ENCODE data around the gene ERICH4. TPM values are rescaled to one million over a fixed set of nuclear protein-coding genes. Genes with fewer than 3 reads are reported as not detected.
A peak's percentile ranks its signal among the peaks of the same experiment; 100 is the strongest.

ERICH4 gene
- total and polyA plus RNA-seq, 2 of the 13 experiments (the other 11 are each of a cell fraction or from before 2014, with no cell fraction given), result 0.40 to 0.64 TPM

GRCh38 chr19:41431426-41432386, 11.2 kb upstream of the ERICH4 start (continued):
- TF ChIP-seq, protein P1, sequence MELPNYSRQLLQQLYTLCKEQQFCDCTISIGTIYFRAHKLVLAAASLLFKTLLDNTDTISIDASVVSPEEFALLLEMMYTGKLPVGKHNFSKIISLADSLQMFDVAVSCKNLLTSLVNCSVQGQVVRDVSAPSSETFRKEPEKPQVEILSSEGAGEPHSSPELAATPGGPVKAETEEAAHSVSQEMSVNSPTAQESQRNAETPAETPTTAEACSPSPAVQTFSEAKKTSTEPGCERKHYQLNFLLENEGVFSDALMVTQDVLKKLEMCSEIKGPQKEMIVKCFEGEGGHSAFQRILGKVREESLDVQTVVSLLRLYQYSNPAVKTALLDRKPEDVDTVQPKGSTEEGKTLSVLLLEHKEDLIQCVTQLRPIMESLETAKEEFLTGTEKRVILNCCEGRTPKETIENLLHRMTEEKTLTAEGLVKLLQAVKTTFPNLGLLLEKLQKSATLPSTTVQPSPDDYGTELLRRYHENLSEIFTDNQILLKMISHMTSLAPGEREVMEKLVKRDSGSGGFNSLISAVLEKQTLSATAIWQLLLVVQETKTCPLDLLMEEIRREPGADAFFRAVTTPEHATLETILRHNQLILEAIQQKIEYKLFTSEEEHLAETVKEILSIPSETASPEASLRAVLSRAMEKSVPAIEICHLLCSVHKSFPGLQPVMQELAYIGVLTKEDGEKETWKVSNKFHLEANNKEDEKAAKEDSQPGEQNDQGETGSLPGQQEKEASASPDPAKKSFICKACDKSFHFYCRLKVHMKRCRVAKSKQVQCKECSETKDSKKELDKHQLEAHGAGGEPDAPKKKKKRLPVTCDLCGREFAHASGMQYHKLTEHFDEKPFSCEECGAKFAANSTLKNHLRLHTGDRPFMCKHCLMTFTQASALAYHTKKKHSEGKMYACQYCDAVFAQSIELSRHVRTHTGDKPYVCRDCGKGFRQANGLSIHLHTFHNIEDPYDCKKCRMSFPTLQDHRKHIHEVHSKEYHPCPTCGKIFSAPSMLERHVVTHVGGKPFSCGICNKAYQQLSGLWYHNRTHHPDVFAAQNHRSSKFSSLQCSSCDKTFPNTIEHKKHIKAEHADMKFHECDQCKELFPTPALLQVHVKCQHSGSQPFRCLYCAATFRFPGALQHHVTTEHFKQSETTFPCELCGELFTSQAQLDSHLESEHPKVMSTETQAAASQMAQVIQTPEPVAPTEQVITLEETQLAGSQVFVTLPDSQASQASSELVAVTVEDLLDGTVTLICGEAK (IDR thresholded peaks at IDR 0.05), result no peak
- TF ChIP-seq, protein P1 (CRISPR knock-in tag; IDR thresholded peaks at IDR 0.05), result no peak
- TF ChIP-seq SMC3 (IDR thresholded peaks at IDR 0.05; ENCODE audit: low read length) (no peak; the same call in 1 of the 2 replicates), ZC3H4 (CRISPR knock-in tag; IDR thresholded peaks at IDR 0.05; ENCODE audit: borderline replicate concordance) (no peak), ZNF446 (CRISPR knock-in tag; IDR thresholded peaks at IDR 0.05) (no peak), ZNF180 (CRISPR knock-in tag; IDR thresholded peaks at IDR 0.05; ENCODE audit: borderline replicate concordance, low read depth) (no peak), SRSF9 (IDR thresholded peaks at IDR 0.05; ENCODE audit: borderline replicate concordance, insufficient read depth, low read depth, low read length, poor library complexity, severe bottlenecking) (no peak), ZNF230 (CRISPR knock-in tag; IDR thresholded peaks at IDR 0.05) (no peak), TRIM24 (CRISPR knock-in tag; IDR thresholded peaks at IDR 0.05) (no peak), DPF2 (CRISPR knock-in tag; IDR thresholded peaks at IDR 0.05; ENCODE audit: borderline replicate concordance, low read depth) (no peak), CREM (IDR thresholded peaks at IDR 0.05) (no peak), CREM (CRISPR knock-in tag; IDR thresholded peaks at IDR 0.05) (no peak), STAG1 (CRISPR knock-in tag; IDR thresholded peaks at IDR 0.05) (peak; percentile 57), ZNF382 (CRISPR knock-in tag; IDR thresholded peaks at IDR 0.05; ENCODE audit: borderline replicate concordance) (no peak)
- TF ChIP-seq, protein P2, sequence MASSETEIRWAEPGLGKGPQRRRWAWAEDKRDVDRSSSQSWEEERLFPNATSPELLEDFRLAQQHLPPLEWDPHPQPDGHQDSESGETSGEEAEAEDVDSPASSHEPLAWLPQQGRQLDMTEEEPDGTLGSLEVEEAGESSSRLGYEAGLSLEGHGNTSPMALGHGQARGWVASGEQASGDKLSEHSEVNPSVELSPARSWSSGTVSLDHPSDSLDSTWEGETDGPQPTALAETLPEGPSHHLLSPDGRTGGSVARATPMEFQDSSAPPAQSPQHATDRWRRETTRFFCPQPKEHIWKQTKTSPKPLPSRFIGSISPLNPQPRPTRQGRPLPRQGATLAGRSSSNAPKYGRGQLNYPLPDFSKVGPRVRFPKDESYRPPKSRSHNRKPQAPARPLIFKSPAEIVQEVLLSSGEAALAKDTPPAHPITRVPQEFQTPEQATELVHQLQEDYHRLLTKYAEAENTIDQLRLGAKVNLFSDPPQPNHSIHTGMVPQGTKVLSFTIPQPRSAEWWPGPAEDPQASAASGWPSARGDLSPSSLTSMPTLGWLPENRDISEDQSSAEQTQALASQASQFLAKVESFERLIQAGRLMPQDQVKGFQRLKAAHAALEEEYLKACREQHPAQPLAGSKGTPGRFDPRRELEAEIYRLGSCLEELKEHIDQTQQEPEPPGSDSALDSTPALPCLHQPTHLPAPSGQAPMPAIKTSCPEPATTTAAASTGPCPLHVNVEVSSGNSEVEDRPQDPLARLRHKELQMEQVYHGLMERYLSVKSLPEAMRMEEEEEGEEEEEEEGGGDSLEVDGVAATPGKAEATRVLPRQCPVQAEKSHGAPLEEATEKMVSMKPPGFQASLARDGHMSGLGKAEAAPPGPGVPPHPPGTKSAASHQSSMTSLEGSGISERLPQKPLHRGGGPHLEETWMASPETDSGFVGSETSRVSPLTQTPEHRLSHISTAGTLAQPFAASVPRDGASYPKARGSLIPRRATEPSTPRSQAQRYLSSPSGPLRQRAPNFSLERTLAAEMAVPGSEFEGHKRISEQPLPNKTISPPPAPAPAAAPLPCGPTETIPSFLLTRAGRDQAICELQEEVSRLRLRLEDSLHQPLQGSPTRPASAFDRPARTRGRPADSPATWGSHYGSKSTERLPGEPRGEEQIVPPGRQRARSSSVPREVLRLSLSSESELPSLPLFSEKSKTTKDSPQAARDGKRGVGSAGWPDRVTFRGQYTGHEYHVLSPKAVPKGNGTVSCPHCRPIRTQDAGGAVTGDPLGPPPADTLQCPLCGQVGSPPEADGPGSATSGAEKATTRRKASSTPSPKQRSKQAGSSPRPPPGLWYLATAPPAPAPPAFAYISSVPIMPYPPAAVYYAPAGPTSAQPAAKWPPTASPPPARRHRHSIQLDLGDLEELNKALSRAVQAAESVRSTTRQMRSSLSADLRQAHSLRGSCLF (CRISPR knock-in tag; IDR thresholded peaks at IDR 0.05; ENCODE audit: borderline replicate concordance), result no peak

Measured in HepG2 (cell line).